GM04503 (cell line): ENCODE results near the gene ANKAR.

Experiments used
- DNase-seq: peaks from one replicate; pipeline ENCODE4 v3.0.0-alpha.2; 2012; ENCODE audit warnings: low read depth

The ANKAR gene

DNA sequence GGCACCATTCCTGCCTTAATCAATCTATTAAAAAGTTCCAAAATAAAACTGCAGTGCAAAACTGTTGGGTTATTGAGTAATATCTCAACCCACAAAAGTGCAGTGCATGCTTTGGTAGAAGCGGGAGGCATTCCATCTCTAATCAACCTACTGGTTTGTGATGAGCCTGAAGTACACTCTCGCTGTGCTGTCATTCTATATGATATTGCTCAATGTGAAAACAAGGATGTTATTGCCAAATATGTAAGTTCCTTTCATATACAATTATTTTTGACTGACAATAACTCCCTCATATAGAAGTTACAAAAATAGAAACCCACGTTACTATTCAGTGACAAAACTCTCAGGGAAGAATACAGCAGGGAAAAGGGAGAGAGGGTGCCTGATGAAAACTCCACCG, 45.1 kb downstream of the ANKAR start:
- no peak for DNase-seq

DNA sequence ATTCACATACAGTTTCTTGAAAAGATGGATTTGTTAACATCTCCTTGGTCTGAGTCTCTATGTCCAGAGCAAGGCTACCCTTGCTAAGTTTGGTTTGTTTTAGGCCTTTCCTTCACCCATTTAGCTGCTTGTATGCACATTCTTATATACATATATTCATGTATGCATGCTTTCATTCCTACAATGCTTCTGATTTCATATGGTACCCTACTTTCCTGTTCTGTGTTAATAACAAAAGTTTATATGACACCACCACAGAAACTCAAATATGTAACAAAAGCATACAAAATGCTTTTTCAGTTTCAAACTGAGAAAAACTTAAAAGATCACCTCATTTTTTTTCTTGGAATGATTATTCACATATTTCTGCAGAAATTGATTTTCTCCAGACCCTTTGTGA, 48.7 kb downstream of the ANKAR start:
- no peak for DNase-seq
